RWPE1 (cell line): ENCODE measurements around the gene NOL4L.

Source experiments
- CTCF ChIA-PET: fragments of 350-600 bp; sonication (Branson Sonifier 250); formaldehyde crosslinking; extraction: SDS; loops from one replicate; lab custom pipeline; 2021; lab: Yijun Ruan, JAX
- POLR2A ChIA-PET: fragments of 400-600 bp; formaldehyde crosslinking; extraction: SDS; loops from one replicate; lab custom pipeline; 2020; ENCODE audit warnings: antibody characterized with exemption; ENCODE audit not compliant: low non-redundant PET; lab: Yijun Ruan, JAX
- DNase-seq: peaks from one replicate; pipeline ENCODE4 v3.0.0; 2012; ENCODE audit warnings: low spot score
- H3K27ac ChIP-seq: fragments of 450-650 bp; 2 replicates; pipeline ENCODE4 v1.5.1; 2017
- CTCF ChIP-seq: fragments of 450-650 bp; conservative IDR thresholded peaks from 2 replicates; pipeline ENCODE4 v1.5.1; 2017; ENCODE audit warnings: low read depth, mild to moderate bottlenecking

Gene NOL4L

GRCh38 chr20:32447136-32448027 lies 137.8 kb downstream of the NOL4L start:
- peak overlapping the region; percentile 35 for H3K27ac ChIP-seq
- POLR2A ChIA-PET = no interaction called here
- TF ChIP-seq CTCF = no peak
- CTCF ChIA-PET = interaction anchor here (0.7 kb wide), 1 partner anchor 764 kb away, joined by 3 read pairs; no protein-coding TSS in a partner anchor
- no peak for DNase-seq

GRCh38 chr20:32446301-32447100 lies 138.6 kb downstream of the NOL4L start:
- DNase-seq = no peak
- ChIA-PET POLR2A (no interaction called here), CTCF (interaction anchor here (0.6 kb wide), 1 partner anchor 1237 kb away, joined by 5 read pairs; no protein-coding TSS in a partner anchor)
- no peak for TF ChIP-seq CTCF
- peak overlapping the region; percentile 10 for H3K27ac ChIP-seq

DNA sequence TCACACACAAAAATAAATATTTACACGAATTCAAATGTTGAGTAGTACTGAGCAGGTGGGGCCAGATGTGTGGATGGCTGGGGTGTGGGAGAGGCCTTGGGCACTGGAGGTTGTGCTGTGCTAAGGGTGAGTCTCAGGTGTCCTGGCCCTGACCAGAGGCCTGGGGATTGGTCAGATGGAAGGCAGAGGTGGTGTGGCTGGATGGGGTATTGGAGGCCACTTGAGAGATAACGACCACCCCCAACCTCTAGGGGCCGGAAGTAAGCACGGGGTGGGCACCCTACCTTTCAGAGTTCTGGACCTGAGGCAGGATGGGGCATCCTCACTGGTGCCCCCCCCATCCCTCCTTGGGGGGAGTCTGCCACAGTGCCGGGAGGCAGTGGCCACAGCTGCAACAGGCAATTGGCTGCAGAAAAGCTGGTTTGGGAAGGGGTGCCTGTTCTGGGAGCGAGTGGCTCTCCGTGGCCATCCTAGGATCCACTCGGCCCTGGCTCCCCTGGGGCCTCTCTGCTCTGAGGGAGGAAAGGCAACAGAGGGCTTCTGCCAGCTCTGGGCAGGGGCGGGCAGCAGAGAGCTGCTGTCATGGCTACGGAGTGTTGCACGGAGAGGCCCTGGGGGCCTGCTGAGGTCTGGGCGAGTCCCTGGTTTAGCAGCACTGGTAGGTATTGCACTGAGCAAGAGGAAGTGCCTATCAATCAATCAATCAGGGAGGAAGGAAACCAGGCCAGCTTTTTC lies 139.4 kb downstream of the NOL4L start:
- ChIA-PET CTCF (no interaction called here), POLR2A (no interaction called here)
- no peak for TF ChIP-seq CTCF
- peak overlapping the region; percentile 10 for H3K27ac ChIP-seq
- DNase-seq = no peak

DNA sequence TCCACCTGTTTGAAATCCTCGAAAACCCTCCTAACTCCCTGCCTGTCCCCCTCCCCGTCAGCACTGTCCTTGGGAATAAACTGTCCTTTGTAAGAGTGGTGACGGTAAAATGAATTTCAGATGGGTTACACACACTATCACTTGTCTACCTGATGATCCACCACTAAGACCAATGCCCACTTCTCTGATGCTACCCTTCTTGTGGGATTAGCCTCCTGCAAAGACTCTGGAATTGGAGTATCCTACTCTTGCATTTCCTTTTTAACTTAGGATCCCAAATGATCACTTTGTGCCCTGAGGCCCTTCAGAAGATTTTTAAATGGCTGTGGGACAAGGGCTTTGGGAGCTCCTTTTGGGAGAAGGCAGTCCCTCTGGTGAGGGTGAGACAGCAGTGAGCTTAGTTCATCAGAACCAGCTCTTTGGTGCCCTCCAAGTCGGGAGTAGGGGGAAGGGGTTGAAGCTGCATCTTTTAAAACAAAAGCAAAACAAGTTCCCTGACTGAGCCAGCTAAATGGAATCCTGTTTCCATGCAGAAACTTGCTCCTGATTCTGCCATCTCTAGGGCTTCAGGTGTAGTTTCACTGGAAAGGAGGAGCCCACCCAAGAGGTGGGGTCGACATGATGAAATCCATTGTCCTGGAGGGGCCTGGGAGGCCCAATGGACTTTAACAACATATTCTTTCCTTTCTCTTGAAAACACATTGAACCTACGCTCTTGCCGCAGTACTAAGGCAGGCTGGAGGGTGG lies 140.5 kb downstream of the NOL4L start:
- ChIA-PET POLR2A (no interaction called here), CTCF (interaction anchor here (0.7 kb wide), 1 partner anchor 56 kb away, joined by 4 read pairs; no protein-coding TSS in a partner anchor)
- DNase-seq = no peak
- no peak for TF ChIP-seq CTCF
- no peak overlapping the region for H3K27ac ChIP-seq

DNA sequence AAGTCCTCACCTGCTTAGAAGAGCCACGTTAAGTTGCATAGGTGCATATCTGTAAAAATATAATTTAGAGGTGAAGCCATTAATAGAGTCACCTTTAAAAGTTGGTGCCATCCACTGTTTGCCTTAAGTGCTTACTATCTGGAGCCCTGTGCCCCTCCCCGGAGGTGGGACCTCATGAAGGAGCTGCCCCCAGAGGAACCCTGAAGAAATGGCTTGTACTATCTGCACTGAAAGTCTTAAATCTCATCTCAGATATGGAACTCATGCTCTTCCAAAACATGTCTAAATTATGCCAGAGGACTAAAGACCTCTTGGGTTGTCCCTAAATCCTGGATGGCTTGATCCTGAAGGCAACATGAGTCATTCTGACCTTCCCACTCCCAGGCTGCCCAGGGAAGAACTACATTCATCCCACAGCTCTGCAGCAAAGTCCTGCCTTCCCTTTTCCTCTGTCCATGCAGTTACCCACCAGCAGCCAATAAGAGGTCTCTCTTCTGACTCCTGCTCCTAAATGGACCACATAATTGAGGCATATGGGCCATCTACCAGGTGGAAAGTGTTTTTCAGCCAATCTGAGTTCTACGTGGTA lies 141.7 kb downstream of the NOL4L start:
- CTCF ChIA-PET = no interaction called here
- no peak for DNase-seq
- TF ChIP-seq CTCF = no peak
- POLR2A ChIA-PET = no interaction called here
- no peak overlapping the region for H3K27ac ChIP-seq
